ENCODE measurements around the gene CAP2. TPM values are rescaled to one million over a fixed set of nuclear protein-coding genes. Genes with fewer than 3 reads are reported as not detected.
"Not testable (repeated sequence)": the region's sequence is repeated elsewhere in the genome, so short reads cannot be mapped to it uniquely, and the experiment has no call there.

Gene CAP2
- total RNA-seq, 1 experiment from 2014 or later = 10.9 TPM

DNA sequence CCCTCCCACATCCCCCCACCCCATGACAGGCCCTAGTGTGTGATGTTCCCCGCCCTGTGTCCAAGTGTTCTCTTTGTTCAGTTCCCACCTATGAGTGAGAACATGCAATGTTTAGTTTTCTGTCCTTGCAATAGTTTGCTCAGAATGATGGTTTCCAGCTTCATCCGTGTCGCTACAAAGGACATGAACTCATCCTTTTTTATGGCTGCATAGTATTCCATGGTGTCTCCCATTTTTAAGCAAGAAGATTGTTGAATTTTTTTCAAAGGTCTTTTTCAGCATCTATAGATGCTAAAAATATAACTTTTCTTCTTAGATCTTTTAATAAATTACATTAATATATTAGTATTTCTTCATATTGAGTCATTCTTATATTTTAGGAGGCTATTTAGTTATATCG is 47.4 kb downstream of the CAP2 start:
- not testable (repeated sequence) for DNase-seq (ENCODE audit: low spot score)

DNA sequence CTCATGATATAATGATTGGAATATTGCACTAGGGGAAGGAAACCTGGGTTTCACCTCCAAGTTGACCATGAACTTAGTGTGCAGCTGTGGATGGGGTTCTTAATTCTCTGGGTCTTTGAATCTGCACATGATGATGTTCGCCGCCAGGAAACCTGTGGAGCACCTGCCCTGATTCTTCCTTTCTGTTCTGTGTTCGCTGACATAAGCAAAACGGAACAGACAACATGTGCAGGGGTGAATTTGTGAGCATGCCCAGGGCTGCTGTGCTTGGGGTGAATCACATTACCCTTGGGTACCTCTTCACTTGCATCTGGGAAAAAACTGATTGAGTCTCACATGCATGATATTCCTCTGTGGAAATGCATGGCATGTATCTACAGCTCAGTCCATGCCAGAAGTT is 48.8 kb downstream of the CAP2 start:
- no peak for DNase-seq (ENCODE audit: low spot score)

DNA sequence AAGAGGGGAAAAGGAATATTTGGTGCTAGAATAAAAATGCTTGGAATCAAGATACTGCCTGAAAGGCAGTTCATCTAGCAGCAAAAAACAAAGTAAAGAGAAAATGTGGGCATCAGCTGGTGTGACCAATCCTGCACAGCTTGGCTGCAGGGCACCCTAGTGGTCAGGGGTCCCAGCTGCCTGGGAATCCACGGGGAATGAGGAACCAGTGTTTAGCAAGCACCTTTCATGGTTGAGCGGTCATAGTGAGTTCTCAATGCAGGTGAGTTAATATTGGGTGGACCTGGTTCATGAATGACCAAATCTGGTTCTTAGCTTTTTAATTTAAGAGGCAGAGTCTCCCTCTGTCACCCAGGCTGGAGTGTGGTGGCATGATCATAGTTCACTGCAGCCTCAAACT is 53.3 kb downstream of the CAP2 start:
- no peak for DNase-seq (ENCODE audit: low spot score)

DNA sequence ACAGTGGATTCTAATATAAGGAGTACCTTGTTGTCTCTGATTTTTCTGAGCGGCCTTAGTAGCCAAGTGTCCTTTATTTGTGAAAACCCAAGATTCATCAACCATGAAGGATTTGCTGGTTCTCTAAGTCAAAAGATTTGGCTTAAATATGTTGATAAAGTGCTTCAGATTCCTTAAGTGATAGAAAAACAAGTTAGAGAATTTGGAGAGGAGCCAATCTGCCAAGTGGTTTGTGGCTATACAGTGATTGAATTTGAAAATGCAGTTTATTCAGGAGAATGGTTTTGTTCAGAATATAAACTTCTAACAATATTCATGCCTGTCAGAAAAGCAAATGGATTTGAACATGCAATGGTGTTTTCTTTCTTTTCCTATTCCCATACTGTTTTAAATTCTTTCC is 54.8 kb downstream of the CAP2 start:
- DNase-seq (ENCODE audit: low spot score) = no peak

DNA sequence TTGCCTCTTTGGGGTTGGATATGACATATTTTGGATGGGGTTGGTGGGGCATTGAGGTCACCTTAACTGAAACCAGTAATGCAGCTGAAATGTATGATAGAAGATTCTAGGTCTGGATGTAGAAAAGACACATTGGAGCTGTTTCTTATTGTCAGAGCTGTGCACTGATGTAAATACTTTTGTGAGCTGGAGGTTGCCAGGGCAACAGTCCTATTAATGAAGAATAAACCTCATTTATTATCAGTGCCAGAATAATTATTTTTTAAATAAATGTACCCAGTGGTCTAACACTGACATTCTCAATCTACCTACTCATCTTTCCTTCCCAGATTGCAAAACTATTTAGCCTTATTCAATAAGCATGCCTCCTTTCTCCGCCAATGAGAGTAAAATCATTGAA is 57.0 kb downstream of the CAP2 start:
- DNase-seq (ENCODE audit: low spot score) = no peak

DNA sequence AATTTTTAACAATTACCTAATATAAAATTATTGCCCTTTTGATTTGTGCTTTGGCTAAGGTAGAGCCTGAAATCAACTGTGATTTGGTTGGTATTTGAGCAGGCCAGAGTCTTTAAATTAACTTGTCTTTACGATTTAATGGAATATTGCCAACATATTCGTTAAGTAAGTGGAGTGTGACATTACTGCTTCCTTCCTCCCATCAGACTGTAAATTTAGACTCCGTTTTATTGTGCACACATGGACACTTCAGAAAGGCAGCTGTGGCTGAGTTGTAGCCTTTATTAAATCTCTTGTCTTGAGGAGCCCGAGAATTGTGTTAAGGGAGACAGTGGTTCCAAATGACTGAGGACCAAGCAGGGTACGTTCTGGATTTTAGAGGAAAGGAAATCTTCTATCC is 57.4 kb downstream of the CAP2 start:
- DNase-seq (ENCODE audit: low spot score) = no peak

DNA sequence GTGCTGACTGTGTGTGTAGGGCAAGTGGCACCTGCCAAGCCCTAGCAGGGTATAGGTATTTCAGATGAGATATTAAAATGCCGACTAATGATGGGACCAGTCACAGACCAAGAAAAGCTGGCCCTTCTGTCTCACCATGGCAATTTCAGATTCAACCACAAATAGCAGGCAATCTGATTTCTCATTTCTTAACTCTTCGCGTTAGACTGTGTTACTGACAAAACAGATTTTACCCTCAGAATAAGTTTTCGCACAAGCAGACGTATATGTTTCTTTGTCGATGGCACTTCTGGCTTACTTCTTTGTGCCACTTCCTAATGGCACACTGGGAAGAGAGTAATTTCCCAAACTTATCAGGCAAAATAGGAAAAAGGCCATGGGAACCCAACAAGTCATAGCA is 58.7 kb downstream of the CAP2 start:
- DNase-seq (ENCODE audit: low spot score) = no peak

DNA sequence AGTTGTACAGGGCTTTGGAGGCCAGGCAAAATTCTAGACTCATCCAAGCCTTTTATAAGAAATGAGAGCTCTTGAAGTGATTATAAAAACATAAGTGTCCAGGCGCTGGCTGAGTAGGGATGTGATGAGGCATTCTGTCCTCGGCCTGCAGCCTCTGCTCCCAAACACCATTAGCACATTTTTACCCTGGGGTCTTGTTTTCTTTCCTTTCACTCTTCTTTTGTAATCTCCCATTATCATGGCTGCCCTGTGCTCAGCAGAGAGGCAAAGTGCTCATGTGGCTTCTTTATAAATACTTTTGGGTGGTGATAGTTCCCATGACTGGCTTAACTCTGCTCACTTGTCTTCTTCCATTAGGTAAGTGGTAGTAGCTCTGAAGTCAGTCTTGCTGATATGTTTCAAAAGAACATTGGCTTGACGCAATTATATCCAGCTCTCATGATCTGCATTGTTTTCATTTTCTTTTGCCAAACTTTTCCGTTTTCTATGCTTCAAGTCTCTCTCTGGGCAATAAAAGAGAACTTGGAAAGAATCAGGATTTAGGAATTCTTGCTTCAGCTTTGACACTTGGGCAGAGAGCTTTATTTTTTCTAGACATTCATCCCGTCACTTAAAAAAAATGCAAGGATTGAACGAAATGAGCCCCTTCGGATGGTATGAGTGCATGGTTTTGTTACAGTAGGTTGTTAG is 61.1 kb downstream of the CAP2 start:
- DNase-seq (ENCODE audit: low spot score) = no peak

DNA sequence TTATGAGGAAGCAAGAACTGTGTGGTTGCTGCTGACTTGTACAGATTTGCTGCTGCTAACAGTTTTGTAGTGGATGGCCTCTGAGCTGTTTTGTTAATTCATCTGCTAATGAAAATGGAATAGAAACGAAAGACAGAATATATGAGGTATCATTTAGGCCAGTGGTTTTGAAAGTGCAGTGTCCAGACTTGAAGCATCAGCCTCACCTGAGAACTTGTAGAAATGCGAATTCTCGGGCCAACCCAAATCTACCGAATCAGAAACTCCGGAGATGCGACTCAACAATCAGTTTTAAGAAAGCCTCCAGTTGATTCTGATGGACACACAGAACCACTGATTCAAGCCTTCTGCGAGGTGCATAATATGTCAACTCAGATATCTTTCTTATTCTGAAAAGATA is 62.5 kb downstream of the CAP2 start:
- DNase-seq (ENCODE audit: low spot score) = no peak

DNA sequence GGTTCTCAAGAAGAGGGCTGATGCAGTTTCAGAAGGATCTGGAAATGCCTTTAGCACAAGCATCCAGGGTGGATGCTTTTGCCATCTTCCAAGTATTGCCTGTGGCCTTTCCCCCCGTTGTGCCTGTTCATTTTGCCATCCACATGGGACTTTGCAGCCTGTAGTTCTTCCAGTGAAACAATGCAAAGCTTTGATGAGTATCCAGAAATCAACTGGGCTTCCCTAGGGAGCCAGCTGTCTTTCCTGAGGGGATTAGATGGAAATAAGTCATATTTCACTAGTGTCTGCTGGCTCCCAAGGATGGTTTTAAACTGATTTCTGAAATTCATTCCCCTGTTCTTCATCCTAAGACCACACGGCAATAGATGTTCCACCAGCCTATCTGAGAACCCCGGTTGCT is 63.3 kb downstream of the CAP2 start:
- DNase-seq (ENCODE audit: low spot score) = no peak

DNA sequence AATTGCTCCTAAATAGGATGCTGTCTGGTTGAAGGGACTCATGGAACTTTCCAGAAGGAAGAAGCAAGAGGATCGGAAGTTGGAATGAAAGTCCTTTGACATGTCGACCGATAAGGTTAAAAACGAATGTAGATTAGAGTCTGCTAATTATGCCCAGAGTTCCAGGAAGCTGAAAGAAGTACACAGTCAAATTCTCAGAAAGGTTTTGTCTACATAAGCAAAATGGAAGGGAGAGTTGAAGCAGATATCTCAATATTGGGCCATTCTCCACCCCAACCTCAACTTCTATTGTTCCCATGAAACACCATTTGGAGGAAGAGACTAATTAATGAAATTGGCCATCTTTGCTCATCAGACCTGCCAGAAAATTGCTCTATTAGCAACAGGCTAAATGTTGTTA is 64.0 kb downstream of the CAP2 start:
- no peak for DNase-seq (ENCODE audit: low spot score)

DNA sequence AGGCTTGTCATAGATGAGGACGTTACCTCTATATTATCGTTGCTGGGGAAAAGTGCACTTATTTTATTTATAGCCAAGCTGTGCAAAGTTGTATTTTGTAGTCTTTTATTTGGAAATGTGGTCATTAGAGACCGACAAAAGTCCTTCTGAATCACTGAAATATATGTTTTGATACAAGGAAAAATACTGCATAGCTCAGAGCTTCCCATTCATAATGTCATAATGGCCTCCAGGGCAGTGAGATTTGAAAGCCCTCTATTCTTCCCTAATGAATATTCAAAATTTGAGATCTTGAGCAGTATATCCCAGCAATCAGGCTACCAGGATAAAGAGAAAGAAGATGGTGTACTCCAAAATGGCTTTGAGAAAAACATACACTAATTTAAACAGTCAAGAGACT is 64.6 kb downstream of the CAP2 start:
- DNase-seq (ENCODE audit: low spot score) = no peak

DNA sequence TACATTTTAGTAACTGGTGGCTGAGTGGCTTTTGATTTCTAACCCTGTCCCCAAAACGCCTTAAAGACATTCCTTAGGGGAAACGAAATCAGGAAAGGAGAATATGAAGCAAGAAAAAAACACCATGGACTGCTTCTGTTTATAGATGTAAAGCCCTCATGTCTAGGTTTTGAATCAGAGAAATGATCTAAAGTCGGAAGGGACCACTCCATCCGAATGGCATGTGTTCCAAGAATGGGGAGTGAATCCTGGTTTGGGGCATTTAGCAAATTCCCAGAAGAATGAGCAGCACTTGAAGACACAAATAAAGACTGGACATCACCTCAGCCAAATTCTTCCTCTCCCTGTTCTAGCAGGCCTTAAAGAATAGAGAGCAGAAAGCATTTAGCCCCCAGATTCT is 65.6 kb downstream of the CAP2 start:
- no peak for DNase-seq (ENCODE audit: low spot score)

DNA sequence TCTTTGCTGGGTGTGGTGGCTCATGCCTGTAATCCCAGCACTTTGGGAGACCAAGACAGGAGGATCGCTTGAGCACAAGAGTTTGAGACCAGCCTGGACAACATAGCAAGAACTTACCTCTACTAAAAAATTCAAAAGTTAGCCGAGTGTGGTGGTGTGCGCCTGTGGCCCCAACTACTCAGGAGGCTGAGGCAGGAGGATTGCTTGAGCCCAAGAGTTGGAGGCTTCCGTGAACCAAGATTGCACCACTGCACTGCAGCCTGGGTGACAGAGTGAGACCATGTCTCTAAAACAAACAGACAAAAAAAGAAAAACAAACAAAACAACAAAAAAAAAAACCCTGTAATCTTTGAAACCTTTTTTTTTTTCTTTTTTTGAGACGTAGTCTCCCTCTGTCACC is 67.5 kb downstream of the CAP2 start:
- DNase-seq (ENCODE audit: low spot score) = no peak

DNA sequence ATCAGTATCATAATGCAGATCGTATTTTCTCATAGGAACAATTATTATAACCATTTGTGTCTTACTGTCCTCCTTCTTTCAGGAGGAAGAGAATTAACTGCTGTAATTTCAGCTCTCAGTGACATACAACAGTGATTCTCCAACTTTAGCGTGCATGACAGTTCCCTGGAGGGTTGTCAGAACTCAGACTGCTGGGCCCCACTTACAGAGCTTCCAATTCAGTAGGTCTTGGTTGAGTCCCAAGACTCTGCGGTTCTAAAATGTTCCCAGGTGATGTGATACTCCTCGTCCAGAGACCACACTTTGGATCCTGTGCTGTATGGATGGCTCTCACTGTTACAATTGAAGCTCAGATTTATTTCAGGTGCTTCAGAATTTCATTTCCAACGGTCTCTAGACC is 72.8 kb downstream of the CAP2 start:
- DNase-seq (ENCODE audit: low spot score) = no peak

DNA sequence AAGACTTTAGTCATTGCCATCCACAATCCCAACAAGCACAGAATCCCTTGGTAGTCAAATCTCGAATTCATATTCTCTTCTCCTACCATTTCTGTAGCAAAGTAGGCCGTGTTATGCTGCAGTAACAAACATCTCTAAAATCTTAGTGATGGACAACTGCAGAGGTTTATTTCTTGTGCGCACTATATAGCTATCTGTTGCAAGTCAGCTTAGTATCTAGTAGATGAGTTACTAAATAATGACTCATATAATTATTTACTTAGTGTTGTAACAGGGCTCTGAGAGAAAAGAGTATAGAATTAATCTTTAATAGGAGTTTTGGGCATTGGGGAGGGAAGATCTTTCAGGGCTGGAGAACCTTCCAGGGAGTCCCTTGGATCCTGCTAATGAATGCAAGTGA is 73.3 kb downstream of the CAP2 start:
- no peak for DNase-seq (ENCODE audit: low spot score)

DNA sequence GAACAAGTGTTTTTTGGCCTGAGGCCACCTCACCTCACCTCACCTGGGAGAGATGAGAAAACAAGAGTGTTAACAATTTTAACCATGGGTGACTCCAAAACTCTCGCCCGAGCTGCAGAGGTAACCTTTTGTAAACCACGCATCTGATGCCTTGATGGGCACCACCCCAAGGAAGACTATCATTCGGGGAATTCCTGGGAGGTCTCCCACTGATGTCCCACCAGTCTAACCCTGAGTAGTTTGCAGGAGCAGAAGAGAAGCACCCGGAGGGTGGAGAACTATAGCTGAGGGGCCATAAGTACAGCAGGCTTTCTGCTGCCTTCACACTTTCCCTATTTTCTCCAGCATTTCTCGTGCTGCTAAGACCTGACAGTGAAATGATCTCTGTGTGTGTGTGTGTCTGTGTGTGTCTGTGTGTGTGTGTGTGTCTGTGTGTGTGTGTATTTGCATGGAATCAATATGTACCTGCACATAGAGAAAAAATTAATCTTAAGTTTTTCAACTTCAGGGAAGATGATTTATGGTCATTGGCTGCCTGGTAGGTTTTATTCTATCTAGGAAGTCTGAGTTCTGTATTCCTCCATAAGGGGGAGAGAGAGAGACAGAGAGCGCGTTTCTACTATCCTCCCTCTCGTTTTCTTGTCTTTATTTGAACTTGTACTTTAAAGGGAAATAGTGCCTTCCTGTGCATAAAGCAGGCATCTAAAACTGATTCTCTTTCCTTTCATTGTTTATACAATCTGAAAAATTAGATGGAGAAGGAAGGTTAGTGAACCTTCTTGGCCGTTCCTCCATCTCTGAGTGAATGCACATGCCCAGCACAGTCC is 75.8 kb downstream of the CAP2 start:
- no peak for DNase-seq (ENCODE audit: low spot score)

DNA sequence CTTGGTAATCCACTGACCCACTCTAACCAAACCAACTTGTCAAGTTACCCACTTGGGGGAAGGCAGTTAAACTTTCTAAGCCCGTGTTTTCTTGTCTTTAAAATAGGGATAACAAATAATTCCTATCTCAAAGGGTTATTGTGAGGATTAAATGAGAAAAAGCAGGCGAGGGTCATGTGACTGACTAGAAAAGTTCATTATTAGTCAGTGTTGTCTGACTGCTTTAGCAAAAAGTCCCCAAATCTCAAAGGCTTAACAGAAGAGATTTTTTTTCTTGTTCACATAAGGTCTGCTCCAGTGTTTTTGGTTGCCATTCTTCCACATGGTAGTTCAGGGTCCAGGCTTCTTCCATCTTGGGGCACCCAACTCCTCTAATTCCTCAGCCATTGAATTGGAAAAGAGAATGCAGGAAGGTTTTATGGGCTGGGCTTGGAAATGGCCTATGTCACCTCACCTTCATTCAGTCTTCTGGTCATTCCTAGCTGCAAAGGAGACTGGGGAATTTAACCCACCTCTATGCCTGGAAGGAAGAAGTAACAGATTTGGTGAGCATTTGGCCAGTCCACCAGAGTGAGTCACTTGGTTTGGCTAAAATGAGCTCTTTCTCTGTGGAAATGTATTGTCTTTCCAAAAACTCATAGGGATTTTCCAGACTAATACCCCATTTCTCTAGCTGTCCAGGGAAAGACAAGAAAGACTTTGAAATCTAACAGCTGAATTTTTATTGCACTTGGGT is 77.0 kb downstream of the CAP2 start:
- no peak for DNase-seq (ENCODE audit: low spot score)

DNA sequence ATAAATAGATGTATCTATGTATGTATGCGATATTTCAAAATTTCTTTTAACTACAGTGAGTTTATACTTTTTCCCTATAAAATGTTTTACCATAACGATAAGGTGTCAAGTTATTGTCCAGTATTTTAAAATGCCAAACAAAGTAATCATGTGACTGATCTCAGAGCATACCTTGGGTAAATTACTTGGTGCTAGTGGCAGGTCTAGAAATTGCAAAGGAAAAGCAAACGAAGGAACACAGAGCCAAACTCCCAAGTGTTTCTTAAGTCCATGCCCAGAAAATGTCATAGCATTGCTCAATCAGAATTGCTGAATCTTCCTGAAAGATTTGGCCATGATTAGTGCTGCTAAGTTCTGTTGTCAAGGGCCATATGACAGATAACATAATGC is 77.5 kb downstream of the CAP2 start:
- DNase-seq (ENCODE audit: low spot score) = no peak

DNA sequence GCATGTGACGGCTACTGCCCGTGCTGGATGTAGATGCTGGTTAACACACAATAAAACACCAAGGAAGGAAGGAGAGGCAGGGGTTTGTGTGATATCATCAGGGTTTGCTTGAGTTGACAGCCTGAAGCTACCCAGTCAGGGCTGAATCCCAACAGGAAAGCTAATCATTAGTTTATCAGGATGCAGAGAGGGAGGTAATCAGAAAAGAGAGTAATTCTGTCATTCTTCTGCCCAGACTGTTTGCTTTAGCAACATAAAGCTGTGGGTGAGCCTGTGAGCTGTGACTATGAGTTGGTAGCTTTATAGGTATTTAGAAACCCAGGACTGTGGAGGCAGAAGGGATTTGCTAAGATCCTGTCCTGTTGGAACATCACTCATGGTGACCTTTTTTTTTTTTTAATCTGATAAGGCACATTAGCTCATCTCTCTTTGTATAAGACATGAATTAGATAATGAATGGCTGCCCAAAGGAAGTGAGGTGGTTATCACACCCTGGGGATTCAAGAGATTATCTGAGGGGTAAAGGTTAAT is 79.3 kb downstream of the CAP2 start:
- no peak for DNase-seq (ENCODE audit: low spot score)

DNA sequence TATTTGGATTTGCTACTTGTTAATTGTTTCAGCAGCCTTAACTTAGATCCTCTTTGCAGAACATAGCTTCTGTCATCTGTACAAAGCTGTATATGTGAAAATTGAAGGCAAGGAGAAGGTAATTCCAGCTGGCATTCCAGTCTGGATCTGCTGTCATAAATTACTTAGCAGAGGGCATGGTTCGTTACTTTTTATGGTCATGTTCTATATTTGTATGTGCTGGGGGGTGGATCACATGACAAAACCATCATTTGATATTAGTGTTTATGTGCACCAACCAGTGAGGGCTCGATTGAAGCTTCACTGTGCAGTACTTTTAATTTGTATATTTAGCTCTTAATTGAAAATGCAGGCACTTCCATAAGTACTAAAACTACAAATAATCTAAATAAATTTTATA is 80.2 kb downstream of the CAP2 start:
- peak; percentile 22 for DNase-seq (ENCODE audit: low spot score)

DNA sequence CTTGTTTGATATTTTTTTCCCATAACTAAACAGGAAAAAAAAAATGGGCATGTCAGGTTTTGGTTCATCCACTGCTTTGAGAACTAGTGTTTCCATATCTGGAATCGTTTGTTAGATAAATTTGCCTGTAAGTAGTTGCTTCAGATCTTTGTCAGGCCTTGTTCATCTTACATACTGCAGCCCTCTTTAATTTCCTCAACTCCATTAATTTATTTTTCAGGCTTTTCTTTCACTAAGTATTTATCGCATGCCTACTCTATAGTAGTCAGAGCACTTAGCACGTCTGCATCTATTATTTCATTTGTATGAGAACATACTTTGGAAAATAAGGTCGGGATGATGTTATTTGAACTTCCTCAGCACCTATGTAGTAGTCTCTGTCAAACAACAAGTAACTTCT is 80.9 kb downstream of the CAP2 start:
- DNase-seq (ENCODE audit: low spot score) = no peak

Measured in H4 (cell line).